ENCODE results near the gene GPR162. TPM values are rescaled to one million over a fixed set of nuclear protein-coding genes. Genes with fewer than 3 reads are reported as not detected.

The GPR162 gene
- total RNA-seq, 1 donor from 2014 or later = 9.4 TPM

DNA sequence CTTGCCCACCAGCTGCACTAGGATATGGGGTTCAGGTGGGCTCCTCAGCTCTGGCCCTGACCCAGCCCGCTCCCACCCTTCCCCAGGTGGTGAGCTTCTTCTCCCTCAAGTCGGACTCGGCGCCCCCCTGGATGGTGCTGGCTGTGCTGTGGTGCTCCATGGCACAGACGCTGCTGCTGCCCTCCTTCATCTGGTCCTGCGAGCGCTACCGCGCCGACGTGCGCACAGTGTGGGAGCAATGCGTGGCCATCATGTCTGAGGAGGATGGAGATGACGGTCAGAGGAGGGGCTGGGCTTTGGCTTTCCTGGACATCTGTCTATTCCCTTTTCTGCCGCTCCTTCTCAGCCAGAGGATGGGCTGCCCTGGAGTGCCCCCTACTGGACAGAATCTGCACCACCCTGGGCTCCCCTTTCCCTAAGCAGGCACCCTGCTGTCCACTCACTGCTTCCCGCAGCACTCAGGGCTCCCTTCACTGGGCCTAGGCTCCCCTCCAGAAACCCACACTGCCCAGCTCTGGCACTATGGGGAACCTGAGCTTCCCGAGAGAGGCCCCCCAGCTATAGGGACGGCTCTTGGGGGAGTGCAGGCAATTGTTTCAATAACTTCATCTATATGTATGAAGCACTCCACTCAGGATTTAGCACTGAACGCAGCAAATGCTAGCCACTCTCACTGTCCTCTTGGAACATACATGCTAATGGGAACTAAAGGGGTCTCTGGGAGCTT lies 3.9 kb downstream of the GPR162 start:
- H3K4me1 ChIP-seq = peaks cover 3 to 23% of the 10 kb centered on the region in 2 donors
- intact Hi-C loops (cut with DNase I) = loop anchor here (1.0 to 5.0 kb wide), 5 partner anchors 47 to 218 kb away; partner anchors contain the start of genes CHD4, MLF2 and ZNF384
- peak; percentile 53 to 93 for DNase-seq (ENCODE audit: low spot score in 2 of 2)
- TF ChIP-seq, protein P1, sequence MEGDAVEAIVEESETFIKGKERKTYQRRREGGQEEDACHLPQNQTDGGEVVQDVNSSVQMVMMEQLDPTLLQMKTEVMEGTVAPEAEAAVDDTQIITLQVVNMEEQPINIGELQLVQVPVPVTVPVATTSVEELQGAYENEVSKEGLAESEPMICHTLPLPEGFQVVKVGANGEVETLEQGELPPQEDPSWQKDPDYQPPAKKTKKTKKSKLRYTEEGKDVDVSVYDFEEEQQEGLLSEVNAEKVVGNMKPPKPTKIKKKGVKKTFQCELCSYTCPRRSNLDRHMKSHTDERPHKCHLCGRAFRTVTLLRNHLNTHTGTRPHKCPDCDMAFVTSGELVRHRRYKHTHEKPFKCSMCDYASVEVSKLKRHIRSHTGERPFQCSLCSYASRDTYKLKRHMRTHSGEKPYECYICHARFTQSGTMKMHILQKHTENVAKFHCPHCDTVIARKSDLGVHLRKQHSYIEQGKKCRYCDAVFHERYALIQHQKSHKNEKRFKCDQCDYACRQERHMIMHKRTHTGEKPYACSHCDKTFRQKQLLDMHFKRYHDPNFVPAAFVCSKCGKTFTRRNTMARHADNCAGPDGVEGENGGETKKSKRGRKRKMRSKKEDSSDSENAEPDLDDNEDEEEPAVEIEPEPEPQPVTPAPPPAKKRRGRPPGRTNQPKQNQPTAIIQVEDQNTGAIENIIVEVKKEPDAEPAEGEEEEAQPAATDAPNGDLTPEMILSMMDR (IDR thresholded peaks at IDR 0.05) = peak; percentile 90 to 93 (median 91)
- H3K4me3 ChIP-seq = peak overlapping the region in 1 of 2 donors; percentile 46
- H3K27ac ChIP-seq = no peak overlapping the region
- peaks cover 7% of the 10 kb centered on the region for H3K27me3 ChIP-seq
- H3K36me3 ChIP-seq = no peaks in the 10 kb centered on the region
- H3K9me3 ChIP-seq = no peaks in the 10 kb centered on the region

DNA sequence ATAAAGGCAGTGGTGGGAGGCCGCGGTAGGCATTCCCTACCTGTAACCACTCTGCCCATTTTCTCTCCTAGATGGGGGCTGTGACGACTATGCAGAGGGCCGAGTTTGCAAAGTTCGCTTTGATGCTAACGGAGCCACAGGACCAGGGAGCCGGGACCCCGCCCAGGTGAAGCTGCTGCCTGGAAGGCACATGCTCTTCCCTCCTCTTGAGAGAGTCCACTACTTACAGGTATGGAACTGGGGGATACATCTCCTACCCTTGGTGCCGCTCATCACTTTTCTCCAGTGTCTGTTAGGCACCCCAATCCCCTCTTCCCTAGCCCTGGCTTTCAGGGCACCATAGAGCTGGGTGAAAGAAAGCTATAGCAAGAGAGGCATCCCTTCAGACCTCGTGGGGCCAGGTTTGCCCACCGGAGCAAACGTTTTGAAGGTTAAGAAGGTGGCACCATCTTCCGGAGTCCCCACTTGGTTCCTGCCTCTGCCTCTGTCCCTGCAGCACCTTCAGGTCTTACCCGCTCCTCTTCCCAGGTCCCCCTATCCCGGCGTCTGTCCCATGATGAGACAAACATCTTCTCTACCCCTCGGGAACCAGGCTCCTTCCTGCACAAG lies 4.6 kb downstream of the GPR162 start:
- no peak overlapping the region for H3K4me3 ChIP-seq
- H3K27me3 ChIP-seq = peaks cover 7% of the 10 kb centered on the region
- no peak for DNase-seq (ENCODE audit: low spot score in 2 of 2)
- H3K27ac ChIP-seq = no peak overlapping the region
- TF ChIP-seq, protein P1 (IDR thresholded peaks at IDR 0.05) = no peak
- intact Hi-C loops (cut with DNase I) = loop anchor here (5.0 kb wide), 2 partner anchors 139 to 219 kb away; partner anchors contain the start of genes CHD4 and ZNF384
- peaks cover 0 to 4% of the 10 kb centered on the region in 2 donors for H3K36me3 ChIP-seq
- no peaks in the 10 kb centered on the region for H3K9me3 ChIP-seq
- peaks cover 3 to 23% of the 10 kb centered on the region in 2 donors for H3K4me1 ChIP-seq

DNA sequence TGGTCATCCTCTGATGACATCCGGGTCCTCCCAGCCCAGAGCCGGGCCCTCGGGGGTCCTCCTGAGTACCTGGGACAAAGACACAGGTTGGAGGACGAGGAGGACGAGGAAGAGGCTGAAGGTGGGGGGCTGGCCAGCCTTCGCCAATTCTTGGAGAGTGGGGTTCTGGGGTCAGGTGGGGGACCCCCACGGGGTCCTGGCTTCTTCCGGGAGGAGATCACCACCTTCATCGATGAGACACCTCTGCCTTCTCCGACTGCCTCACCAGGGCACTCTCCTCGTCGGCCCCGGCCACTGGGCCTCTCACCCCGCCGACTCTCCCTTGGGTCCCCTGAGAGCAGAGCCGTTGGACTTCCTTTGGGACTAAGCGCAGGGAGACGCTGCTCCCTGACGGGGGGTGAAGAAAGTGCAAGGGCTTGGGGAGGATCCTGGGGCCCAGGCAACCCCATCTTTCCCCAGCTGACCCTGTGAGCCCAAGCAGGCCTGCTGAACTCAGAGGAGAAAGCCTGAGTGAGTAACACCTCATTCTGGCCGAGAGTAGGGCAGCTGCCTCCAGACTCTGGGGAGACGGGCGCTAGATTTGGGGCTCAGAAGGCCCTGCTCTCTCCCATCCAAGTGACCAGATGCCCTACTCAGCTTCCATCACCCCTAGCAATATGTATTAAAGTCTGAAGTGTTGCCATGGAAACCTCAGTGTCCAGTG lies 5.3 kb downstream of the GPR162 start:
- H3K27me3 ChIP-seq = peaks cover 7% of the 10 kb centered on the region
- H3K27ac ChIP-seq = peak overlapping the region; percentile 54 to 90
- no peak overlapping the region for H3K4me3 ChIP-seq
- TF ChIP-seq, protein P1 (IDR thresholded peaks at IDR 0.05) = no peak
- H3K36me3 ChIP-seq = peaks cover 5 to 11% of the 10 kb centered on the region in 2 donors
- DNase-seq (ENCODE audit: low spot score in 2 of 2) = no peak
- no peaks in the 10 kb centered on the region for H3K9me3 ChIP-seq
- H3K4me1 ChIP-seq = peaks cover 3 to 21% of the 10 kb centered on the region in 2 donors
- intact Hi-C loops (cut with DNase I) = loop anchor here (5.0 kb wide), 2 partner anchors 140 to 220 kb away; partner anchors contain the start of genes CHD4 and ZNF384

DNA sequence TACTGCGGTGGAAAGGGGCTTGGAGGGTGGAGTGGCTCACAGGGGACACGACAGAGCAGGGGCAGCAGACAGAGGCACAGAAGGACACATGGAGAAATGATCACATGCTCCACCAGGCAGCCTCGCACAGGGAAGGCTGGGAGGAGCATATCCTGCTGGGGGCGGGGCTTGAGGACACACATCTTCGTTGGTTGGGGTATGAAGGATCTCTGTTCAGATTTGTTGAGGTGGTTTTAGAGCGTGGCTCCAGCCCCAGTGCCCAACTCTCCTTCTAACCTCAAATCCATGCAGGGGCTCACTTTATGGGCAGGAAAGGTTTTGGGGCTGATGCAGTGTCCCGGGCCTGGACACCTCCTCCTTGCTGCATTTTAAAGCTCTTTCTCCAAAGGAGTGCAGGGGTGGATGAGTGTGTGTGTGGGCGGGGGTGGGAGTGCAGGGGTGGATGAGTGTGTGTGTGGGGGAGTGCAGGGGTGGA lies 5.9 kb downstream of the GPR162 start:
- intact Hi-C loops (cut with DNase I) = loop anchor here (5.0 kb wide), 2 partner anchors 140 to 220 kb away; partner anchors contain the start of genes CHD4 and ZNF384
- DNase-seq (ENCODE audit: low spot score in 2 of 2) = peak; percentile 70 to 92
- peak overlapping the region; percentile 31 to 74 for H3K4me3 ChIP-seq
- peak overlapping the region; percentile 90 for H3K27ac ChIP-seq
- TF ChIP-seq, protein P1 (IDR thresholded peaks at IDR 0.05) = no peak
- peaks cover 0 to 17% of the 10 kb centered on the region in 2 donors for H3K4me1 ChIP-seq
- peaks cover 5 to 17% of the 10 kb centered on the region in 2 donors for H3K36me3 ChIP-seq
- peaks cover 7% of the 10 kb centered on the region for H3K27me3 ChIP-seq
- no peaks in the 10 kb centered on the region for H3K9me3 ChIP-seq

Measured in ascending aorta (tissue), 2 donors.